ENCODE data around the gene INSC.

Gene INSC

GRCh38 chr11:15144347-15144746, 29.6 kb downstream of the INSC start:
- no peak for TF ChIP-seq CTCF (IDR thresholded peaks at IDR 0.05)

GRCh38 chr11:15145151-15145550, 30.4 kb downstream of the INSC start:
- no peak for TF ChIP-seq CTCF (IDR thresholded peaks at IDR 0.05)

- no peak for TF ChIP-seq CTCF (IDR thresholded peaks at IDR 0.05)
These were observed 30.9 kb downstream of the INSC start for GRCh38 chr11:15145615-15146014.

GRCh38 chr11:15146271-15147003, 31.7 kb downstream of the INSC start:
- no peak for TF ChIP-seq CTCF (IDR thresholded peaks at IDR 0.05)

- no peak for TF ChIP-seq CTCF (IDR thresholded peaks at IDR 0.05)
These were observed 33.4 kb downstream of the INSC start for GRCh38 chr11:15148169-15148568.

- no peak for TF ChIP-seq CTCF (IDR thresholded peaks at IDR 0.05)
These were observed 34.3 kb downstream of the INSC start for GRCh38 chr11:15149050-15149449.

- no peak for TF ChIP-seq CTCF (IDR thresholded peaks at IDR 0.05)
These were observed 35.8 kb downstream of the INSC start for GRCh38 chr11:15150507-15150906.

GRCh38 chr11:15153231-15153630, 38.5 kb downstream of the INSC start:
- TF ChIP-seq CTCF (IDR thresholded peaks at IDR 0.05), result no peak
